ENCODE results near the gene KRTAP5-4. TPM values are rescaled to one million over a fixed set of nuclear protein-coding genes. Genes with fewer than 3 reads are reported as not detected.
"Not testable (repeated sequence)": the region's sequence is repeated elsewhere in the genome, so short reads cannot be mapped to it uniquely, and the experiment has no call there.

KRTAP5-4 gene
- total and polyA plus RNA-seq, 4 donors: not detected

DNA sequence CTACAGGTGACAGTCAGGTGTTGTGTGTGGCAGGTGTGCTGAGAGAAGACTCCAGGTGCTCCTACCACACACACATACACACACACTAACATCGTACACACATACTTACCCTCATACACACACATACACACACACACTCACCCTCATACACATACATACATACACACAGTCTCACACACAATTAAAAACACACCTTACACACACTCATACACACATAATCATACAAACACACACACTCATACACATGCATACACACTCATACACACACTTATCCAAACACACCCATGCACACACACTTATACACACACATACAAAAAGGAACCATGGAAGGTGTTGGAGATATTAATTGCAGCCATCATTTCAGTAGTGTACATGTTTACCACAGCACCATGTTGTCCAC lies 18.3 kb downstream of the KRTAP5-4 start:
- ATAC-seq (ENCODE audit: insufficient read depth, low FRiP score) (no peak), DNase-seq (no peak)
- WGBS, 2 donors: 92 to 100% methylated on average over 1 of the region's 1 CpG
- no peak overlapping the region for H3K27ac ChIP-seq (ENCODE audit: low read depth in 1 of 2, low read length in 1 of 2)
- H3K4me1 ChIP-seq (ENCODE audit: control insufficient read depth in 5 of 5, insufficient read depth in 5 of 5, low read length in 5 of 5): peaks cover 0 to 5% (median 0%) of the 10 kb centered on the region in 5 donors
- no peaks in the 10 kb centered on the region for H3K36me3 ChIP-seq (ENCODE audit: control insufficient read depth in 4 of 4, insufficient read depth in 4 of 4, low read length in 4 of 4)
- no peak overlapping the region for H3K9ac ChIP-seq (ENCODE audit: insufficient read depth in 1 of 2, low read length in 2 of 2)
- no peak for TF ChIP-seq CTCF (IDR thresholded peaks at IDR 0.05; ENCODE audit: control extremely low read depth, extremely low read depth)
- no peaks in the 10 kb centered on the region for H3K9me3 ChIP-seq (ENCODE audit: control insufficient read depth in 4 of 4, insufficient read depth in 3 of 4, low read length in 3 of 4)
- no peak overlapping the region for H3K4me3 ChIP-seq
- H3K27me3 ChIP-seq (ENCODE audit: control insufficient read depth in 3 of 3, insufficient read depth in 3 of 3, low read length in 2 of 3): peaks cover 3 to 24% (median 4%) of the 10 kb centered on the region in 3 donors

DNA sequence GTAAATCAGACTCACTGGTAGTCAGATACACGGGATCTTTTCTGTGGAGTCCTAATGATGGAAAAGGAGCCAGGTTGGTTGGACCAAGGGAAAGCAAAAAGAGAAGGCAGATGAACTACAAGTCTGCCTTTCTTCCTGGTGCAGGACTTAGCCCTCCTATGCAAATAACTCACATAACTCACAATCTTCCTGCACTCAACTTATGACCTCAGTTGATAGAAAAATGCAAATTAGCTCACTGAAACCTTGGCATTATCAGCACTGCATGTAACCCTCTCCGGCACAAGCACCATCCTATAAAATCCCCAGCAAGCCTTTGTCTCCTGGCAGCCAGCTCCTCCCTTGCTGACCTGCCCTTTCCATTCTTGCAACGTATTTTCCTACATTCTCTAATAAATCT lies 20.3 kb downstream of the KRTAP5-4 start:
- 72 to 85% methylated on average over 3 of the region's 3 CpGs for WGBS, 2 donors

GRCh38 chr11:1600626-1601025 lies 21.3 kb downstream of the KRTAP5-4 start:
- 83 to 85% methylated on average over 5 of the region's 5 CpGs for WGBS, 2 donors
- H3K4me3 ChIP-seq: no peak overlapping the region
- H3K4me1 ChIP-seq (ENCODE audit: control insufficient read depth in 5 of 5, insufficient read depth in 5 of 5, low read length in 5 of 5): no peaks in the 10 kb centered on the region
- peaks cover 0 to 19% (median 5%) of the 10 kb centered on the region in 3 donors for H3K27me3 ChIP-seq (ENCODE audit: control insufficient read depth in 3 of 3, insufficient read depth in 3 of 3, low read length in 2 of 3)
- H3K27ac ChIP-seq (ENCODE audit: low read depth in 1 of 2, low read length in 1 of 2): no peak overlapping the region
- H3K9ac ChIP-seq (ENCODE audit: insufficient read depth in 1 of 2, low read length in 2 of 2): no peak overlapping the region
- TF ChIP-seq CTCF (IDR thresholded peaks at IDR 0.05; ENCODE audit: control extremely low read depth, extremely low read depth): no peak
- no peak for ATAC-seq (ENCODE audit: insufficient read depth, low FRiP score)
- H3K9me3 ChIP-seq (ENCODE audit: control insufficient read depth in 4 of 4, insufficient read depth in 3 of 4, low read length in 3 of 4): no peaks in the 10 kb centered on the region
- DNase-seq: no peak
- H3K36me3 ChIP-seq (ENCODE audit: control insufficient read depth in 4 of 4, insufficient read depth in 4 of 4, low read length in 4 of 4): no peaks in the 10 kb centered on the region

More for the DNA sequence above, 20.3 kb downstream of the KRTAP5-4 start:
- not testable (repeated sequence) for DNase-seq; H3K36me3 ChIP-seq (ENCODE audit: control insufficient read depth in 4 of 4, insufficient read depth in 4 of 4, low read length in 4 of 4); ATAC-seq (ENCODE audit: insufficient read depth, low FRiP score); H3K27ac ChIP-seq (ENCODE audit: low read depth in 1 of 2, low read length in 1 of 2); H3K9ac ChIP-seq (ENCODE audit: insufficient read depth in 1 of 2, low read length in 2 of 2); H3K4me1 ChIP-seq (ENCODE audit: control insufficient read depth in 5 of 5, insufficient read depth in 5 of 5, low read length in 5 of 5); H3K9me3 ChIP-seq (ENCODE audit: control insufficient read depth in 4 of 4, insufficient read depth in 3 of 4, low read length in 3 of 4); H3K4me3 ChIP-seq
- peaks cover 2 to 20% (median 3%) of the 10 kb centered on the region in 3 donors for H3K27me3 ChIP-seq (ENCODE audit: control insufficient read depth in 3 of 3, insufficient read depth in 3 of 3, low read length in 2 of 3)

GRCh38 chr11:1598816-1599215 lies 23.1 kb downstream of the KRTAP5-4 start:
- H3K4me3 ChIP-seq: no peak overlapping the region
- H3K9me3 ChIP-seq (ENCODE audit: control insufficient read depth in 4 of 4, insufficient read depth in 3 of 4, low read length in 3 of 4): no peaks in the 10 kb centered on the region
- no peak for ATAC-seq (ENCODE audit: insufficient read depth, low FRiP score)
- DNase-seq: no peak
- TF ChIP-seq CTCF (IDR thresholded peaks at IDR 0.05; ENCODE audit: control extremely low read depth, extremely low read depth): no peak
- WGBS, 2 donors: 70 to 71% methylated on average over 6 of the region's 6 CpGs
- H3K4me1 ChIP-seq (ENCODE audit: control insufficient read depth in 5 of 5, insufficient read depth in 5 of 5, low read length in 5 of 5): no peaks in the 10 kb centered on the region
- no peak overlapping the region for H3K27ac ChIP-seq (ENCODE audit: low read depth in 1 of 2, low read length in 1 of 2)
- peaks cover 0 to 23% (median 8%) of the 10 kb centered on the region in 3 donors for H3K27me3 ChIP-seq (ENCODE audit: control insufficient read depth in 3 of 3, insufficient read depth in 3 of 3, low read length in 2 of 3)
- no peaks in the 10 kb centered on the region for H3K36me3 ChIP-seq (ENCODE audit: control insufficient read depth in 4 of 4, insufficient read depth in 4 of 4, low read length in 4 of 4)
- no peak overlapping the region for H3K9ac ChIP-seq (ENCODE audit: insufficient read depth in 1 of 2, low read length in 2 of 2)

- not testable (repeated sequence) for H3K9me3 ChIP-seq (ENCODE audit: control insufficient read depth in 4 of 4, insufficient read depth in 3 of 4, low read length in 3 of 4)
- peaks cover 0 to 24% (median 9%) of the 10 kb centered on the region in 3 donors for H3K27me3 ChIP-seq (ENCODE audit: control insufficient read depth in 3 of 3, insufficient read depth in 3 of 3, low read length in 2 of 3)
- 86% methylated on average over 3 of the region's 3 CpGs for WGBS, 2 donors
These were observed 23.5 kb downstream of the KRTAP5-4 start for GRCh38 chr11:1598406-1598805.

More at GRCh38 chr11:1598406-1598805, 23.5 kb downstream of the KRTAP5-4 start:
- not testable (repeated sequence) for H3K27ac ChIP-seq (ENCODE audit: low read depth in 1 of 2, low read length in 1 of 2); H3K4me3 ChIP-seq; ATAC-seq (ENCODE audit: insufficient read depth, low FRiP score); H3K36me3 ChIP-seq (ENCODE audit: control insufficient read depth in 4 of 4, insufficient read depth in 4 of 4, low read length in 4 of 4); H3K9ac ChIP-seq (ENCODE audit: insufficient read depth in 1 of 2, low read length in 2 of 2); DNase-seq; H3K4me1 ChIP-seq (ENCODE audit: control insufficient read depth in 5 of 5, insufficient read depth in 5 of 5, low read length in 5 of 5)

Data from lung (tissue), 12 donors.